Adipose tissue (tissue), 3 donors: ENCODE results near the gene B3GNT7. TPM values are rescaled to one million over a fixed set of nuclear protein-coding genes. Genes with fewer than 3 reads are reported as not detected.
"Not testable (repeated sequence)": the region's sequence is repeated elsewhere in the genome, so short reads cannot be mapped to it uniquely, and the experiment has no call there.

Experiments
- H3K27ac ChIP-seq: one replicate; pipeline ENCODE4 v1.5.1; 2013; ENCODE audit warnings: low read depth, low read length
- WGBS, 3 donors: extraction: QIAGEN DNeasy Blood & Tissue Kit; methylation state at CpG; one replicate each; pipeline ENCODE4 v1.1.7; 2013; 5-methylcytosine and 5-hydroxymethylcytosine counted together
- polyA plus RNA-seq, 3 donors: library from polyadenylated mRNA; stranded (reverse); fragments of 200-250 nt; gene quantifications; one replicate each; pipeline ENCODE4 v1.2.3, GENCODE V29; 2013
- donor health status: healthy with polysubstance abuse.
- donor health status: Bipolar disorder and iron deficiency.
- donor health status: healthy.

Gene B3GNT7
- polyA plus RNA-seq, 3 donors = 1.1 to 4.5 (median 3.3) TPM

- no peak overlapping the region for H3K27ac ChIP-seq
- WGBS, 3 donors = 71 to 92% (median 72%) methylated on average over 9 of the region's 9 CpGs
These were observed 32.8 kb upstream of the B3GNT7 start for GRCh38 chr2:231362555-231363184.

GRCh38 chr2:231364061-231364460, 31.4 kb upstream of the B3GNT7 start:
- H3K27ac ChIP-seq = no peak overlapping the region
- WGBS, 3 donors = 90 to 92% (median 91%) methylated on average over 5 of the region's 5 CpGs

DNA sequence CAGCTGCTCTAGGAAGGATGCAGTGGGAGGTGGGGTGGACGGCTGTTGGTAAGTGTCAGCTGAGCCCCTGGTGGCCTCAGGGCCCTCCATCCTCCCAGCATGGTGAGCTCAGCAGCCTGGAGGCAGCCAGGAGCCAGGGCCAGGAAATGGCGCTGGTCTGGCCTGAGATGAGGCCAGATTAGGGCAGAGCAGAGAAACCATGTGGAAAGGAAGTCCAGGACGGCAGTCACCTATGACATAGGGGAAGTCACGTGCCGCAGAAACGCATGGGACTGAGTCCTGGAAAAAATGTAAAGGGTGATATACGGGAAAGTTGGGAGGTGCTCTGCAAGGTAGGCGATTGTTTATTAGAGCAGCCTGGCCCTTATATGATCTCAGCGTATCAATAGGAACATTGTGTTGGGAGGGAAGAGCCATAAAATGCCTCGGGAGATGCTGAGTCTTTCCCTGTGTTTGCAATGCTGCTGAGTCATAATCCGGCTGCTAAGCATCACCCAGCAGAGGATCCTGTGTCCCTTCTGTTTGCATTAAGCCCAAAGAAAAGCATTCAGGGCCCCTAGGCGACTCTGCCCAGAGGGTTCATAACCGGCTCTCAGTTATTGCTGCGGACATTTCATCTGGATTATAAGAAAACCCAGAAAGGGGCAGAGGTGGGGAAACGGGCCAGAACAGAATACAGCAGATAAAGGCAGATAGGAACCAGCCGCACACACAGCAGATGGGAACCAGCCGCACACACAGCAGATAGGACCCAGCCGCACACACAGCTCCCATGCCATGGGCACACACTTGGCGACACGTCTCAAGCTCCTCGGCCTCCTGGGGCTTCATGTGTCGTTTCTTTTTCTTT, 30.3 kb upstream of the B3GNT7 start:
- 60 to 77% (median 67%) methylated on average over 22 of the region's 22 CpGs for WGBS, 3 donors

DNA sequence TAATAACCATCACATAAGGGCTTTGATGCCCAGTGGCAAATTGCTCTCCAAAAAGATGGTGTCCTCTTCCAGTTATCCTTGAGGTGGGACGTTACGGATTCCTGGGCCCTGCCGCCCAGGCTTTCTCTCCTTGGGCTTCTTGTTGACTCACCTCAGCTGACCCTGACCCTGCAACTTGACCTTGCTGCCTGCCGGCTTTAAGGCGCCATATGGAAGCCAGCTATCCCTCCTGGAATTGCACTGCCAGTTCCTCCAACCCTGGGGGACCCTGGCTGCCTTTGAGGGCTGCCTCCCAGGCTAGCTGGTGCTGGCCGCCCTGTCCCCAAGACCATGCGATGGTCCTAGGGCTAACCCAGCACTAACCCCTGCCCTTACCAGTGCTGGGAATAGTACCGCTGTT, 28.3 kb upstream of the B3GNT7 start:
- no peak overlapping the region for H3K27ac ChIP-seq
- 93 to 96% (median 95%) methylated on average over 8 of the region's 8 CpGs for WGBS, 3 donors

More for the DNA sequence above, 30.3 kb upstream of the B3GNT7 start:
- H3K27ac ChIP-seq = no peak overlapping the region

DNA sequence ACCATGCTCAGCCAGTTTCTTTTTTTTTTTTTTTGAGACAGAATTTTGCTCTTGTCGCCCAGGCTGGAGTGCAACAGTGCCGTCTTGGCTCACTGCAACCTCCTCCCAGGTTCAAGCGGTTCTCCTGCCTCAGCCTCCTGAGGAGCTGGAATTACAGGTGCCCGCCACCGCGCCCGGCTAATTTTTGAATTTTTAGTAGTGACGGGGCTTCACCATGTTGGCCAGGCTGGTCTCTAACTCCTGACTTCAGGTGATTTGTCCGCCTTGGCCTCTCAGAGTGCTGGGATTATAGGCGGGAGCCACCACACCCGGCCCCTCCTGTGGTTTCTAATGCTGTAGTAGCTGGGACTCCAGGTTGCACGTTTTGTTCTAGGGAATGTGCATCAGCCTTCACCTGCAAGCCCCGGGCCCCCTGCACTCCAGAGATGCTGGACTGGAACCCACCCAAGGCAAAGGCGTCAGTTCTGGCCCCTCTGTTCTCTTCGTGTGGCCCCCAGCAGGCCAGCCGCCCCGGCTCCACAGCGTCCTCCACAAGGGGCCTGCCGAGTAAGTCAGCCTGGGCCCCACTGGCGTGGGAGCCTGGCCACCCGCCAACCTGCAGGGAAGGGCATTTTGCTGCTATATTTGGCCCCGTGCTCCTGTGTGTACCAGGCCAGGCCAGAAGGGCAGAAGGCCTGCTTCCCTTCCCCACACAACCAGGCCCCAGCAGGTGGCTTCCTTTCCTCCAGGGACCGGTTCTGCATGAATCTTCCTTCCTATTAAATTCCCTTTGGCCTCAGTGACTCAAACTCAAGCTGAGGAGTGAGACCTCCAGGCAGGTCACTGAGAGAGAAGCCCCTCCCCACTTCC, 25.7 kb upstream of the B3GNT7 start:
- WGBS, 3 donors = 77 to 83% (median 81%) methylated on average over 23 of the region's 23 CpGs
- H3K27ac ChIP-seq = no peak overlapping the region

DNA sequence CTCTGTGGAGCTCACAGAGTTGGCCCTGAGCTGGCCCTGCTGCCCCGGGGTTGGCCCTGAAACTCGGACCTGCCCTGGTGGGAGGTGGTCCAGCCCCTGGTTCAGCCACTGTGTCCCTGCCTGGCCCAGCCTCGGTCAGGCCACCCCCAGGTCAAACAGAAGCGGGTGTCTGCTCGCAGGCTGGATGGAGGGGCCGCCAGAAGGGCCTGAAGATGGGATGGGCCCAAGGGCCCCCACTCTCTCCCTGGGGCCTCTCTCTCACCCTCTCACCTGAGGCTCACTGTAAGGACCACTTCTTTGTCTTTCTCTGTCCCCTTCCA, 25.1 kb upstream of the B3GNT7 start:
- no peak overlapping the region for H3K27ac ChIP-seq
- WGBS, 3 donors = 84 to 88% (median 86%) methylated on average over 6 of the region's 6 CpGs

DNA sequence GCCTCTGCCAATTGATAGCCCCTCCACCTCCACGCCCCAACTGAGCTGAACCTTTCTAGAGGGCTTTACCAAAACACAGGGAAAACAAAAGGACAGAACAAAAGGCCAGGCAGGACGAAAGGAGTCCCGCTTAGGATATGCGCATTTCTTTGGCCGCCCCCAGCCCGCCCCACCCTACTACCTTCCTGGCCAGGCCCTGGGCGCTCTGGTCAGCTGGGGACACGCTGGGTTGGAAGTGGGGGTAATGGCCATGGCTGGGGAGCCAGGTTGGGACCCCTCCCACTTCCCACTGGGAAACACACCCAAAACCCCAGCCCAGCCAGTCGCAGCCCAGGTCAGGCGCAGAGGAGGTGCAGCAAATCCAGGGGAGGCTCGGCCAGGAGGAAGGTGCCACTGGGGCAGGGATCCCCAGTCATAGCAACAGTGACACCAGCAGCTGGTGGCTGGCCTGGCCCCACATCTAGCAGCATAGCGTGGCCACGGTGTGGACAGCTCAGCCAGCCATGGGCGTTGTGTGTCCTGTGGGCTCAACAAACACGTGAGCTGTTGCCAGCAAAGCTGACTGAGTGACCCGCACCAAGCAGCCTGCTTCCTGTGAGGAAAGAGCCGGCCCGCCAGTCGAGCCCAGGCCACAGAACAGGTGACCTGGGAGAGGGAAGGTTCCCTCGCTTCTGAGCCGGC, 24.6 kb upstream of the B3GNT7 start:
- no peak overlapping the region for H3K27ac ChIP-seq
- 74 to 90% (median 75%) methylated on average over 21 of the region's 21 CpGs for WGBS, 3 donors

DNA sequence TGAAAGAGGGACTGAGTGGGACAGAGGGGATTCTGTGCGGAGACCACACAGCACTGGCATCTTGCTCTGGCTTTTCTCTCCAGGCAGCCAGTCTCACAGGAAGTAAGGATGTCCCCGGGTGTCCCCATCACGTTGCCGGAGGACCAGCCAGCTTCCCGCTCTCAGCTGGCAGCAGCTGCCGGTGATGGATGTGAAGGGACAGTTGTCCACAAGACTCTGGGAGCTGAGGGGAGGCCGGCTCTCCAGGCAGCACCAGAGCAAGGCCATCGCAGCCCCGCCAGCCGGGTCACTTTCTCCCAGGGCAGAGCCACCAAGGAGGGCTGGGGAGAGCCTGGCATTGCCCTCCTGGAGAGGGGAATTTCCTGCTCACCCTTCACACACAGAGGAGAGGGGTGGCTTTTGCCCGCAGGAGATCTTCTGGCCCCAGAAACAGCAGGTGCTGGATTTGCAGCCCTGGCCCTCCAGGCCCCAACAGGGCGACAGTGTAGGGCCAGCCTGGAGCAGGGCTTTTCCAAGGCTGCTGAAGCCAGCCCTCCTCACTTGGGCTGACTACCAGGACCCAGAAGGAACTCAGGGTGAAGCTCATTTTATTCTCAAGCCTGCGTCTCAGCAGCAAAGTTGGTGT, 24.0 kb upstream of the B3GNT7 start:
- 82 to 90% (median 83%) methylated on average over 13 of the region's 13 CpGs for WGBS, 3 donors
- H3K27ac ChIP-seq = no peak overlapping the region

DNA sequence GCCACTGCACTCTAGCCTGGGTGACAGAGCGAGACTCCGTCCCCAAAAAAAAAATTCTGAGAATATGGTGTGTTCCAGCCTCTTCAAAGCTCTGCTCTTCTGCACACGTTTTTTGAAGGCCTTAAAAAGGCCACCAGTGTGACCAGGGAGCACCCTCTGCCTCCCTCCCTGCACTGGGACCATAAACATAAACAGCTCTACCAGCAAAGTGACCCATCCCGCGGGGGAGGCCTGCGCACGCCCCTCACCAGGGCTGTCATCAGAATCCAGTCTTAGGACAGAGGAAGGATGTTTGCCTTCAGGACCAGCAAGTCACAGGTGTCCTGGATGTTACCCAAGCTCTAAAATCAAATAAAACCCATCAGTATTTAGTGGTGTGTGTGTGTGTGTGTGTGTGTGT, 23.2 kb upstream of the B3GNT7 start:
- 85 to 90% (median 90%) methylated on average over 7 of the region's 7 CpGs for WGBS, 3 donors
- no peak overlapping the region for H3K27ac ChIP-seq

DNA sequence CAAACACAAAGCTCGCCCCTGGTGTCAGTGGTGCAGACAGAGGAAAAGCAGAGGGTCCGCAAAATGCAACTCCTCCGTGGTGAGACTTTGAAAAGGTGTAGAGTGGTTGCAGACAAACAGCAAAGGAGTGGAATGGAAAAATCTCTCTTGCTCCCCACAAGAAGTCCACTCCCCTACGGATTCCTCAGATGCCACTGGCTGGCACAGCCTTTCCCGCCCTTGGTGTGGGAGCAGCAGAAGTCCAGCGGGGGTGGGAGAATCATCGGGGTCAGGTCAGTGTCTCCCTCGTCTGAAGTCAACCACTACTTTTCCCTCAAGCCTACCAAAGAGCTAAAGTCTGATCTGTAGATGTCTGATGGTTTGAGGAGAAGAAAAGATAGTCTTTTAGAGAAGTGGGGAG, 22.3 kb upstream of the B3GNT7 start:
- H3K27ac ChIP-seq = no peak overlapping the region
- WGBS, 3 donors = 82 to 95% (median 83%) methylated on average over 8 of the region's 8 CpGs

DNA sequence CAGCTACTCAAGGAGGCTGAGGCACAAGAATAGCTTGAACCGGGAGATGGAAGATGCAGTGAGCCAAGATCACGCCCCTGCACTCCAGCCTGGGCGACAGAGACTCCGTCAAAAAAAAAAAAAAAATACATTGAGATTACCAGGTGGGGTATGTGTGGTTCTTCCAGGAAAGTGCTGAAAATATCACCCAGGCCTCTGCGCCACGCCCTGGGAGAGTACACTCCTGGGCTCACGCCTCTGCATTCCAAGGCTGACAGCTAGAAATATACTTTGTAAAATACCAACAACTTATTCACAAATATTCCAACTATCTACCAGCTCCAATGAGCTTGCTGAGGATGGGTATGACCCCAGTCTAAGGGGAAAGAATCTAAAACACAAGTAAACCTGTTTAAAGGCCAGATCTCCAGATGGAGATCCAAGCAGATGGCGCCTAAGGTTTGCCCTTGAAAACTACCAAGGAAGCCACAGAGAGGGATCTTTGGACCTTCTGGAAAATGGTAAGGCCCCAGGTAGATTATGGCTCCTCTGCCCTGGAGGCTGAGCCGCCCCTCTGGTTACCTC, 21.6 kb upstream of the B3GNT7 start:
- WGBS, 3 donors = 83 to 90% (median 84%) methylated on average over 9 of the region's 9 CpGs
- H3K27ac ChIP-seq = no peak overlapping the region

DNA sequence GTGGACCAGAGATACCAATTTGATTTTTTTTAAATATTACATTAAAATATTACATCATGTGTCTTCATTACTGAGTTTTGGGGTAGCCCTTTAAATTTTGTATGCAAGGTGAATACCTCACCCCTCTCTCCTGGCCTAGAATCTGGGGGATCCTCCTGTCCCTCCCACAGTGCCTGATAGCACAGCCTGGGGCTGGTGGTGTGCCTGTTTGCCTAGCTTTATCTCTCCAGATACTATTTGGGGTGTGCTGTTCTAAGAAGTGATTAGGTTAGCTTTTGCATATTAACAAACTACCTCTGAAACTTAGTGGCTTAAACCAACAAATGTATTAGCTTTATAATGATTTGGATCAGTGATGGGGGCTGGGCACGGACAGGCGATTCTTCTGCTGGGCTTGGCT, 20.7 kb upstream of the B3GNT7 start:
- WGBS, 3 donors = 80 to 91% (median 91%) methylated on average over 2 of the region's 2 CpGs
- H3K27ac ChIP-seq = no peak overlapping the region

DNA sequence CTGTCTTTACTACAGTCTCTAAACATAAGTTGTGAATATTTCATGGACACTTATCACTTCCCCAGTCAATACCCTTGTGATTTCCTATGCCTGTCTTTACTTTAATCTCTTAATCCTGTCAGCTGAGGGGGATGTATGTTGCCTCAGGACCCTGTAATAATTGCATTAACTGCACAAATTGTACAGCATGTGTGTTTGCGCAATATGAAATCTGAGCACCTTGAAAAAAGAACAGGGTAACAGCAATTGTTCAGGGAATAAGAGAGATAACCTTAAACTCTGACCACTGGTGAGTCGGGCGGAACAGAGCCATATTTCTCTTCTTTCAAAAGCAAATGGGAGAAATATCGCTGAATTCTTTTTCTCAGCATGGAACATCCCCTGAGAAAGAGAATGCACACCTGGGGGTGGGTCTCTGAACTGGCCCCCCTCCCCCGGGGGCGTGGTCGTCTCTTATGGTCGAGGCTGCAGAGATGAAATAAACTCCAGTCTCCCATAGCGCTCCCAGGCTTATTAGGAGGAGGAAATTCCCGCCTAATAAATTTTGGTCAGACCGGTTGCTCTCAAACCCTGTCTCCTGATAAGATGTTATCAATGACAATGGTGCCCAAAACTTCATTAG, 19.4 kb upstream of the B3GNT7 start:
- WGBS, 3 donors = 48 to 58% (median 58%) methylated on average over 11 of the region's 11 CpGs
- H3K27ac ChIP-seq = not testable (repeated sequence)

GRCh38 chr2:231376857-231377256, 18.7 kb upstream of the B3GNT7 start:
- 66 to 78% (median 77%) methylated on average over 8 of the region's 8 CpGs for WGBS, 3 donors
- no peak overlapping the region for H3K27ac ChIP-seq

DNA sequence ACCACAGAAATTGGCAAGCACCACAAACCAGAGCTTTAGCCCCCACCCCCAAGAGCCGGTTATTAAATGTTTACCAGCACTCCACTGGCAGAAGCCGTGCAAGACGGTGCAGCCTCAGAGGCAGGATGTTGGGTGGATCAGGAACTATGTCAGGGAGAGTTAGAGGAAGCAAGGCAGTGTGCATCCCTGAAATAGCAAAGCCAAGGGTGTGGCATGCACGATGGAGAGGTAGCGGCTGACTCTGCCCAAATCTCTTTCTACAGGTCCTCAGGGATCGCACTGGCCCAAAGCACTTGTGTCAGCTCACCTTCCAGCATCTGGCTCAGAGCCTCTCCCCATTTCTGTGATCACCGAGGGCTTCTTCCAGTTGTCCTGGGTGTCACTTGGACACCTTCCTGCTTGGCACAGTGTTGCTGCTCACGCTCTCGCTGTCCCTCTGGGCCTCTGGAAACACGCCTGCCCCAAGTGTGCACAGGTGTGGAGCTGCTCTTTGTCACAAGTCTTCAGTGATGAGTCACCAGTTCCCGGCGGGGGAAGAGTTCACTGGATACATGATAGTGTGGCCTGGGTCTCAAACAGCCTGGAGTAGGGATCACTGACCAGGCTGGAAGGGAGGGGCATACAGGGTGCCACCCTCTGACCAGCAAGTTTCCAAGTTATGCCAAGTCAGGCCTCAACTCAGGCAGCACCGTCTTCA, 17.3 kb upstream of the B3GNT7 start:
- WGBS, 3 donors = 63 to 76% (median 76%) methylated on average over 13 of the region's 13 CpGs
- no peak overlapping the region for H3K27ac ChIP-seq

DNA sequence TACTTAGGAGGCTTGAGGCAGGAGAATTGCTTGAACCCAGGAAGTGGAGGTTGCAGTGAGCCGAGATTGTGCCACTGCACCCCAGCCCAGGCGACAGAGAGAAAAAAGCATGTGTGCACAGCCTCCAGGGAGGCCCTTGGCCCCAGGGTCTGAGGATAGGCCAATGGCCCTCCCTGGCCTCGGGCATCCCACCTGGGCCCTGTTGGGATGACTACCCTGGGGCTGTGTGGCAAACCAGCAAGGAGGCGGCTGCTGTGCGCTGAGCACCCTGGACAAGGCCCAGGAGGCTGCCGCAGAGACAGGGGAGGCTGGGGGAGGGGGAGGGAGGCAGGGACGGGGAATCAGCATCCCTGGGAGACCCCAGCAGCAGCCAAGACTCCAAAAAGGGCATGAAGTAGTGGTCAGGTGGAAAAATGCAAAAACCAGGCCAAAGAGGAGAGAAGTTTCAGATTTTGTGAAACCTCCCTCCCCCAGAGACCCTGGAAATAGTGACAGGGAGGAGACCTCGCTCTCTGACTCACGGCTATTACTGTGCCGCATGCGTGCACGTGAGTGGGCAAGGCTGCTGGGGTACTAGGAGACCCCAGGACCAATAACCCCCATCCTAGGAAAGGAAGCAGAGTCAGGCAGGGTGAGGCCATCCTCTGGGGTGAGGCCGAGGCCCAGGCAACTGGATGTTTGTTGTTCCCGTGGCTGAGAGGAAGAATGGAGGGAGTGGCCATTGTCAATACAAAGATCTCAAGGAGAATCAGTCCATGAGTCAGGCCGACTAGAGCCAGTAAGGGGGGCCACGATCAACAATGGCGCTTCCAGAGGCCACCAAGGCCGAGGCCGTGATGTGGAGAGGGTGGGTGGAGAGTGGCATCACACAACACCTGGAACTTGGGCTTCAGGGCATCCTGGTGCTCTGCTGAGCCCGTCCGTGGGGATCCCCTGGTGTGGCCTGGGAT, 16.0 kb upstream of the B3GNT7 start:
- WGBS, 3 donors = 86 to 91% (median 87%) methylated on average over 21 of the region's 21 CpGs
- H3K27ac ChIP-seq = no peak overlapping the region
